Mucosa of descending colon (tissue), 3 donors: ENCODE data around the gene TMEM17. TPM values are rescaled to one million over a fixed set of nuclear protein-coding genes. Genes with fewer than 3 reads are reported as not detected.

Source experiments
- ATAC-seq: fragments of 200-7000 bp; cut with Tn5 transposase; one replicate; pipeline ENCODE4 v1.9.1; 2020; ENCODE audit warnings: mild to moderate bottlenecking, moderate library complexity
- DNase-seq, 3 donors: peaks; one replicate each; pipeline ENCODE4 v3.0.0-alpha.2; 2020
- H3K36me3 ChIP-seq: fragments of 200-600 bp; one replicate; pipeline ENCODE4 v1.8.0; 2021; ENCODE audit warnings: low read depth, mild to moderate bottlenecking
- H3K4me1 ChIP-seq: fragments of 200-600 bp; one replicate; pipeline ENCODE4 v1.8.0; 2021; ENCODE audit warnings: low read depth, mild to moderate bottlenecking
- H3K4me3 ChIP-seq: fragments of 200-600 bp; one replicate; pipeline ENCODE4 v1.8.0; 2021; ENCODE audit warnings: mild to moderate bottlenecking
- H3K9me3 ChIP-seq: fragments of 200-600 bp; one replicate; pipeline ENCODE4 v1.8.0; 2021; ENCODE audit warnings: mild to moderate bottlenecking
- intact Hi-C, 2 donors: fragments of 100-400 bp; cut with DNase I in 1 of 2; cut with micrococcal nuclease in 1 of 2; formaldehyde crosslinking; loops; one replicate each; pipeline versions ENCODE4 v1.11.0 to v1.11.1; 2022; cut with DNase I, micrococcal nuclease
- total RNA-seq, 3 donors: library from RNA; stranded (reverse); fragmentation: NEBNext Ultra II Directional in 2 of 3; extraction: Animal tissue kit (Norgen Biotek cat#: 25700) in 2 of 3; gene quantifications; one replicate each; pipeline versions ENCODE4 v1.2.1 to v1.2.4, GENCODE V29; 2021 to 2023
- TF ChIP-seq, protein P1 (sequence below): fragments of 200-600 bp; IDR thresholded peaks from one replicate; pipeline ENCODE4 v1.8.0; 2022; ENCODE audit warnings: antibody characterized with exemption, mild to moderate bottlenecking
- donor health status: DM: no; HTN: no; CAD: no; lungs with moderate emphysema.
- donor health status: DM: no; HTN: no; CAD: no.
- donor health status: DM: no; HTN: yes; CAD: no.

Gene TMEM17
- total RNA-seq, 3 donors from 2014 or later: 0.61 to 1.2 (median 0.70) TPM

- DNase-seq (peak; percentile 64 to 76 (median 71)), ATAC-seq (peak; percentile 95)
- Histone ChIP-seq H3K4me1 (peaks cover 3% of the 10 kb centered on the region), H3K36me3 (no peaks in the 10 kb centered on the region), H3K4me3 (no peak overlapping the region), H3K9me3 (no peaks in the 10 kb centered on the region)
- TF ChIP-seq, protein P1, sequence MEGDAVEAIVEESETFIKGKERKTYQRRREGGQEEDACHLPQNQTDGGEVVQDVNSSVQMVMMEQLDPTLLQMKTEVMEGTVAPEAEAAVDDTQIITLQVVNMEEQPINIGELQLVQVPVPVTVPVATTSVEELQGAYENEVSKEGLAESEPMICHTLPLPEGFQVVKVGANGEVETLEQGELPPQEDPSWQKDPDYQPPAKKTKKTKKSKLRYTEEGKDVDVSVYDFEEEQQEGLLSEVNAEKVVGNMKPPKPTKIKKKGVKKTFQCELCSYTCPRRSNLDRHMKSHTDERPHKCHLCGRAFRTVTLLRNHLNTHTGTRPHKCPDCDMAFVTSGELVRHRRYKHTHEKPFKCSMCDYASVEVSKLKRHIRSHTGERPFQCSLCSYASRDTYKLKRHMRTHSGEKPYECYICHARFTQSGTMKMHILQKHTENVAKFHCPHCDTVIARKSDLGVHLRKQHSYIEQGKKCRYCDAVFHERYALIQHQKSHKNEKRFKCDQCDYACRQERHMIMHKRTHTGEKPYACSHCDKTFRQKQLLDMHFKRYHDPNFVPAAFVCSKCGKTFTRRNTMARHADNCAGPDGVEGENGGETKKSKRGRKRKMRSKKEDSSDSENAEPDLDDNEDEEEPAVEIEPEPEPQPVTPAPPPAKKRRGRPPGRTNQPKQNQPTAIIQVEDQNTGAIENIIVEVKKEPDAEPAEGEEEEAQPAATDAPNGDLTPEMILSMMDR: no peak
- intact Hi-C loops: no loop called here
Measured at GRCh38 chr2:62450716-62451191, 55.2 kb downstream of the TMEM17 start.

Other genes starting within 250 kb of the TMEM17 start
- 100 to 1,000 TPM in 1 of 3 donors, 10 to 100 TPM in 2; 26.9 to 136 (median 28.2) TPM for gene EHBP1, start 199.5 kb upstream of the TMEM17 start, total RNA-seq